Epithelial cell of proximal tubule (primary cell): ENCODE results near the gene FYCO1. TPM values are rescaled to one million over a fixed set of nuclear protein-coding genes. Genes with fewer than 3 reads are reported as not detected.
A peak's percentile ranks its signal among the peaks of the same experiment; 100 is the strongest.

Experiments
- DNase-seq: peaks from one replicate; pipeline ENCODE4 v3.0.0-alpha.2; 2011; ENCODE audit warnings: low read depth
- H3K4me3 ChIP-seq: 2 replicates; pipeline ENCODE4 v1.5.1; 2011; ENCODE audit warnings: low read depth, mild to moderate bottlenecking, low read length
- CTCF ChIP-seq: conservative IDR thresholded peaks from 2 replicates; pipeline ENCODE4 v1.5.1; 2012; ENCODE audit warnings: low read depth, mild to moderate bottlenecking, low read length
- total RNA-seq: library from RNA; depleted of rRNA; stranded (reverse); fragments of >200 nt; gene quantifications from 2 replicates; pipeline ENCODE4 v1.2.3, GENCODE V29; 2015

FYCO1 gene
- total RNA-seq, 1 donor from 2014 or later, result 10.3 TPM

GRCh38 chr3:45976191-45977091 lies 19.2 kb downstream of the FYCO1 start:
- H3K4me3 ChIP-seq, result no peak overlapping the region
- DNase-seq, result no peak
- TF ChIP-seq CTCF, result no peak

GRCh38 chr3:45975686-45976085 lies 19.9 kb downstream of the FYCO1 start:
- TF ChIP-seq CTCF, result no peak
- no peak for DNase-seq
- H3K4me3 ChIP-seq, result no peak overlapping the region

GRCh38 chr3:45974686-45975085 lies 20.9 kb downstream of the FYCO1 start:
- DNase-seq, result no peak
- no peak overlapping the region for H3K4me3 ChIP-seq
- no peak for TF ChIP-seq CTCF

- DNase-seq, result peak; percentile 77
- no peak for TF ChIP-seq CTCF
- no peak overlapping the region for H3K4me3 ChIP-seq
Measured at GRCh38 chr3:45972534-45973402, 22.9 kb downstream of the FYCO1 start.

- no peak for DNase-seq
- H3K4me3 ChIP-seq, result no peak overlapping the region
- no peak for TF ChIP-seq CTCF
Measured at GRCh38 chr3:45969953-45970352, 25.7 kb downstream of the FYCO1 start.

- H3K4me3 ChIP-seq, result no peak overlapping the region
- no peak for DNase-seq
- TF ChIP-seq CTCF, result no peak
Measured at GRCh38 chr3:45969116-45969515, 26.5 kb downstream of the FYCO1 start.
